HG03097 (cell line): Measurements from ENCODE around the gene SHROOM3.

Experiments used
- ATAC-seq: cut with Tn5 transposase; IDR thresholded peaks from one replicate; pipeline ENCODE4 v1.9.1; 2021; ENCODE audit not compliant: unreplicated experiment, low FRiP score

SHROOM3 gene

DNA sequence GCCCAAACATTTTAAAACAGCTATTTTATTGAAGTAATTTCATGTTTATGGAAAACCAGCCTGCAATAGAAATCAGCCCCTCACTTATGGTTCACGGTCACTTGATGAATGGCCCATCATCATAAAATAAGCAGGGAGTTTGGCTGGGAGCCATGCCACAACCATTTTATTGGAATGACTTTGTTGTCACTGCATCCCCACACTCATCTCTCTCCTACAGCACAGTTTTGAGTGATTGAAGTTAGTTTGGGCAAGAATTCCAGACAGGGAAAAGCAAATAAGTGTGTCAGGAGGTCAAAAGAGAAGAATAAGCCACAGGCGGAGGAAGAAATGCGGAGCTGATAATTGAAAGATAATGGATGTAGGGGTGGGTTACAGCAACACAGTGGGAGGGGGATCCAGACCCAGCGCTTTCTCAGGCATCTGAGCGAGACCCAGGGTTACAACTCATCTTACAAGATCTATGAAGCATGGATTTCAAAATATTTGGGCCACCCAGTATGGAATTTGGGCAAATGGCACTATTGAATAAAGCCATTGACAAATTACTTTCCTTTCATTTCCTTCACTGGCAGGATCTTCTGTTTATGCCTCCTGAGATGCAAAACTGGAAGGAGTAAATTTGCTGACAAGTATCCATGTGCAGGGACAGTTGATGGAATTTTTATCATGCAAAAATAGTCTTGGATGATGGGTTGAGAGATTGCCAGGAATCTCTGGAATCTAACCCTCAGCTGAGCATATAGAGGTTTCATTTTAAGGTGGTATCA lies 100.8 kb downstream of the SHROOM3 start:
- no peak for ATAC-seq

DNA sequence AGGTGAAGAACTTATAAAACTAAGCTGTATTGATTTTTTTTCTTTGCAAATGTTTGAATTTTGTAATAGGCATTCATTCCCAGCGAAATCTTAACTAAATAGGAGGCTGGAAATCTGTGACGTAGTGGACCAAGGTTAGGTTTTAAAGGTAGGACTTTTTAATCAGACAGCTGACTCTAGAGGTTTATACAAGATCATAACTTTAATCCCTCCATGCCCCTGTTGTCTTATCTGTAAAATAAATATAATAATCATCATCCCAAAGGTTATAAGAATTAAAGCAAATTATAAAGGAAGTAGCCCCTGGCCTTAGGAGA lies 101.3 kb downstream of the SHROOM3 start:
- ATAC-seq, result no peak

DNA sequence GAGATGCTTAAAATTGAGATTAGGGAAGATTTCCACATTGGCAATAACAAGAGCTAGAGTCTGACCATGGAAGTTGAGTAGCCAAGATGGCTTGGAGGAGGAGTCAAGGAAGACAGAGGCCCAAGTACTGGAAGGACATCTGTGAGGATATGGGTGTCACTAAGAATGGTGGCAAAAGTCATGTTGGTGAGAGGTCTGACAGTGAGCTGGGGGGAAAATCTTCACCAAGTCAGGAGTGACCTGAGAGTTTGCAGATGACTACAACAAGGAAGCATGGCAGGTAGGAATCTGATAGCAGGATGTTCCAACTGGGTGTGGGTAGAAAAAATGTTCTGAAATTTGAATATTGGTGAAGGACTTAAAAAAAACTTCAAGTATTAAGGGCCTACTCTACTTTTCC lies 103.3 kb downstream of the SHROOM3 start:
- ATAC-seq, result no peak

- ATAC-seq, result no peak
Observed at GRCh38 chr4:76539979-76540378, 105.0 kb downstream of the SHROOM3 start.

- no peak for ATAC-seq
Observed at GRCh38 chr4:76540486-76540885, 105.5 kb downstream of the SHROOM3 start.

GRCh38 chr4:76543378-76543777 lies 108.3 kb downstream of the SHROOM3 start:
- no peak for ATAC-seq

DNA sequence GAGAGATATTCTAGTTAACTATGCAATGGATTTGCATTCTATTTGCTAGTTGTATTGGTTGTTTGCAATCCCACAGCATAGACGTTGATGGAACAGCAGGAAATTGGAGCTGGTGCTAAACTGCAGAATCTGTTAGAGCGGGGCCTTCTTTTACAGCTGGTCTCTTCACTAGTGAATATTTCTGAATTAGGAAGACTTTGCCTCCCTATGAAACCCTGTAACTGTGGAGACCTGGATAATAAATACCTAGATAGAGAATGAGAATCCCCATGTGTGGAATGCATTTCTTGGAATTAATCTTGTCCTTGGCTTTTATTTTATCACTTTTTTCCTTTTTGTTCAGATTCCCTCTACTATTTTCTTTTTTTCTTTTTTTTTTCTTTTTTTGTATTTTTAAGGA lies 109.7 kb downstream of the SHROOM3 start:
- no peak for ATAC-seq

DNA sequence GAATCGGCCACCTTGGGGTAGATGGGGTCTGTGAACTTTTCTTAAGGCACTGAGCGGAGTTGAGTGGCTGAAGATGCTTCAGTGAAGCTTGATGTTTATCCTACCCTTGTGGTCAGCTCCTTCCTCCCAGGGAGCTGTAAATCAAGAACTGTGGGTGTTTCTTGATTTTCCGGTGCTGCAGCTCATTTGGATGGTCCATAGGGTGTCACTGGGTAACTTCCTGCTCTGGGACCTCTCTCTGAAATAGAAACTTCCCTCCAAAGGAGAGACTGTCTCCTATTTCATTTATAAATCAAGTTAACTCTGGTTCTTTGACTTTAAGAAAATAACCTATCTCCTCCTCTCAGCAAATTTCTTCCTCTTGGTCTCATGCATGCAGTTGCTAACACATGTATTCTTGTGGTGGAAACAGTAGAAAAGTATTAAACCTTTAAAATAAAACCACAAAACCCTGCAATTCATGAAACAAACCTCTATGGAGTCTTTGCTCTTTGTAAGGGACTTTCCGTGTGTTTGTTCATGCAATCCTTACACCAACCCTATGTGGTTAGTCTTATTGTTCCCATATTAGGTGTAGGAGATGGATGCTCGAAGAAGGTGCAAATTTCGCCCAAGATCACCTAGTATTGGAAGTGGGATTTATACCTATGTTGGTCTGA lies 110.3 kb downstream of the SHROOM3 start:
- ATAC-seq, result no peak

GRCh38 chr4:76546327-76546726 lies 111.3 kb downstream of the SHROOM3 start:
- no peak for ATAC-seq

DNA sequence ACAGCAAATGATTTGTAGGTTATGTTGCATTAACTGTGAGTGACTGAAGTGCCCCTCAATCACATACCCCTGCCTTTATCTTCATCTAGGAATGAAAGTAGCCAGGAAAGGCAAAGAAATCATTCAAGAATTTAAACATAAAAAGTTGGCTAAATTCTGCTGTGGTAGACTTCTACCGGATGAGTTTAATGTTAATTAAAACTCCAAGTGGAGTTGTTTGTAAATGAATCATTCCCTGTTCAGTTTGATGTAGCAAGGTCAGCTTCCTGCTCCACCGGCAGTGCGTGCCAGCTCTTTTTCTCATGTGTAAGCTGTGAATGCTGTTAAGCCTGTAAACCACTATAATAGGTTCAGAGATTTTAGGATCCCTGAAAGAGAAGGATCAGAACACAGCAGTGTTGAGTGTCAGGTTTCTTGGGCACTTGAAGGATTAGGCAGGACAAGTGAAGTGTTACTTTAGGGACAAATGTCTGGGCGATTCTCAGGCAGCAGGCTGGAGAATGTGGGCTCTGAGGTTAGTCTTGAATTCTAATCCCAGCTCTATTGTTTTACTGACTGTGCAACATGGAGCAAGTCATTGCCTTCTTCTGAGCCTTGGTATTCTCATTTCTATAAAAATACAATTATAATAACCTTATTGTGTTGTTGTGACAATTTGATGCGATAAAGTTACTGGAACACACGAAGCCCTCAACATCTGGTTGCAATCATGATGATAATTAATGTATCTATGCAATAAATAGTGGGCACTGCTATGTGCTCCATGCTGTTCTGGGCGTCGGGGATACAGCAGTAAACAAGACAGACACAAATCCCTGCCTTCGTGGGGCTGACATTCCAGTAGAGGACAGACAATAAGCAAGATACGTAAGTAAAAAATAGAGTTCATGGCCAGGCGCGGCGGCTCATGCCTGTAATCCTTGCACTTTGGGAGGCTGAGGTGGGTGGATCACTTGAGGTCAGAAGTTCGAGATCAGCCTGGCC lies 112.0 kb downstream of the SHROOM3 start:
- no peak for ATAC-seq

- ATAC-seq, result no peak
Observed at GRCh38 chr4:76548704-76549103, 113.7 kb downstream of the SHROOM3 start.

- ATAC-seq, result no peak
Observed at GRCh38 chr4:76549765-76550164, 114.7 kb downstream of the SHROOM3 start.

DNA sequence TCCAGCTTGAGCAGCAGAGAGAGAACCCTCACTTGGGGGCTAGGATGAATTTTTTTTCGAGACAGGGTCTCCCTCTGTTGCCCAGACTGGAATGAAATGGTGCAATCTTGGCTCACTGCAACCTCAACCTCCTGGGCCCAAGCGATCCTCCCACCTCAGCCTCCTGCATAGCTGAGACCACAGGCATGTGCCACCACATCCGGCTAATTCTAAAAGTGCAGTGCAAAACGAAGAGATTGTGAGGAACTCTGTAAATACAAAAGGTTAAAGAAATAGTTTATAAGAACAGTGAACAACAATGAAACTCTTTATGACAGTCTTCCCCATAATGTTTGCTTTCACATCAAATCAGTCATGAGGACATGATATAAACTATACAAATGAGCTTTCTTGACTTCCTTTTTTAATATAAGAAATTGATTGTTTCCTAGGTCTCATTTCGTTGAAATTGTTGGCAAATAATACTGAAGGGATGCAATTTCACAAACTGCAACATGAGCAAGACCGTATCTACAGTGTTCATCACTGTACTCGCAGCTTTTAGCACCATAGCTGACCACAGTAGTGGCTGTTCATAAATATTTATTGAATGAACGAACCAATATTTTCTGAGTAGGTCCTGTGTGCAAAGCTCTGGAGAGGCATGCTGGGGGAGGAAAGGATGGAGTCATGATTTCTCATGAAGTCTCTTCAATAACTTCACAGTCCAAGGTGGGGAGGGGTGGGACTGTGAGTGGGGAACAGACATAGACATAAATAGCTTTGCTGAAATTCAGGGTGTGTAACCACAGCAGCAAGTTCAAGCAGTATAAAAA lies 116.1 kb downstream of the SHROOM3 start:
- no peak for ATAC-seq

DNA sequence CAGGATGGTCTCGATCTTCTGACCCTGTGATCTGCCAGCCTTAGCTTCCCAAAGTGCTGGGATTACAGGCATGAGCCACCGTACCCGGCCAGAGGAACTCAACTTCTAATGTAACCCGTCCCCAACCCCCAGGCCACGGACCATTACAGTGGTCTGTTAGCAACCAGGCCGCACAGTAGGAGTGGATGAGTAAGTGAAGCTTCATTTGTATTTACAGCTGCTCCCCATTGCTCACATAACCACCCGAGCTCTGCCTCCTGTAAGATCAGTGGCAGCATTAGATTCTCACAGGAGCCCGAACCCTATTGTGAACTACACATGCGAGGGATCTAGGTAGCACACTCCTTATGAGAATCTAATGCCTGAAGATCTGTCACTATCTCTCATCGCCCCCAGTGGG lies 119.6 kb downstream of the SHROOM3 start:
- ATAC-seq, result no peak

GRCh38 chr4:76556452-76556851 lies 121.4 kb downstream of the SHROOM3 start:
- no peak for ATAC-seq

GRCh38 chr4:76558396-76559235 lies 123.6 kb downstream of the SHROOM3 start:
- ATAC-seq, result no peak

- ATAC-seq, result no peak
Observed at GRCh38 chr4:76559236-76560071, 124.4 kb downstream of the SHROOM3 start.

DNA sequence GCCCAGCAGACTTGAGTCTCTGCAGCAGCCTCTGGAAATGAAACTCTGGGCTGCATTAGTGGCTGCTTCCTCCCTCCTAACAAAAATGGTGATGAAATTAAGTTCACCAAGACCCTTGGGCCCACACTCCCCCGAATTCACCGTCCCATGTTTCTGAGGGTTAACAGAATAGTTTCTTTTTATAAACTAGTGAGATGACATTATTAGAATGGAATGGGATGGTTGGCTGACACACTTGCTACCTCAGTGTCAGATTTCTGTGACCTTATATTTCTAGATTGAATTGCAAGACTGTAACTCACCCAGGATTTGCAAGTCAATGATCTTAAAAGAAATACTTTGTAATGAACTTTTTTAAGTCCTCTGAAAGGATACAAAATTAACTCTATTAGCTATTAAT lies 127.1 kb downstream of the SHROOM3 start:
- ATAC-seq, result no peak
